GM21737 (cell line): ENCODE results near the gene ETV6.

Experiments
- ATAC-seq: cut with Tn5 transposase; IDR thresholded peaks from one replicate; pipeline ENCODE4 v1.9.1; 2021; ENCODE audit warnings: mild to moderate bottlenecking, moderate library complexity; ENCODE audit not compliant: unreplicated experiment

The ETV6 gene

DNA sequence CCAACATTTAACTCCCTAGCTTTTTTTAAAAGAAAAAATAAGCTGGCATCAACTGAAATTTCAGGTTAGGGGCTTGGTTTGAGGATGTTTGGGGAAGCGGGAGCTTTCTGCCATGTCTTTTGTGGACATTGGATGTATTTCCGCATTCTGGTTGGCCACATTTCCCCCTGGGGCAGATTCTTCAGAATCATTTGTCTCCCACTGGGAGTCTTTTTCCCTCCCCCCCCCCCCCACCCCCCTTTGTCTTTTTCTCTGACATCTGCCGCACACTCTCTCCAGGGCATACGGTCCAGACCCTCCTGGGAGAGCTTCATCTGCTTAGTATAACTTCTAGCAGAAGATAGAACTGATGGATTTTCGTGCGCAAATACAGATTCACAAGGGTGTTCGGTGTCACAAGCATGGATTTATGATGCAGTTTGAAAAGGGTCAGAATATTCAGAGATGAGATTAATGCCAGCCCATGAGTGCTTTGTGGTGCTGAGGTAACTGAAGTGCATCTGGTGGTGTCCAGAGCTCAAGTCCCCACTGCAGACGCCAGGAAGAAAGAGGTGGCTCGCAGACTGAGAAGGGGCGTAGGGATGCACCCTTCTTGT is 40.2 kb downstream of the ETV6 start:
- no peak for ATAC-seq

DNA sequence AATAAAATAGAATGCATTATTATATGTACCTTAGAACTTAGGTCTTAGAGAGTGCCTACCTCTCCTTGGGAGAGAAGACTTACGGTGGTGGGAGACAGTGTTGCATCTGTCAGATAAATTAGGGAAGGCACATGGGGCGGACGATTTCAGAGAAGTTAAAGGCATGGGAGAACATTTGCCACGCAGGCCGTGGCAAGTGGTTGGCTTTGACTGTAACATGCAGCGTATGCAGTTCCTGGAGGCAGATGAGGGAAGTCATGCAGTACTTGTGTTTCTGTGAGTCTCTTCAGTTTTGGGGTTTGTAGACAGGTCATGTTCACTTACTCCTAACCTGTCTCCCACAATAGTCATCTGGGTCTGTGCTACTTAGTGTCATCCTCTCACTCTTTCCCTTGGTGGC is 43.6 kb downstream of the ETV6 start:
- ATAC-seq: no peak

DNA sequence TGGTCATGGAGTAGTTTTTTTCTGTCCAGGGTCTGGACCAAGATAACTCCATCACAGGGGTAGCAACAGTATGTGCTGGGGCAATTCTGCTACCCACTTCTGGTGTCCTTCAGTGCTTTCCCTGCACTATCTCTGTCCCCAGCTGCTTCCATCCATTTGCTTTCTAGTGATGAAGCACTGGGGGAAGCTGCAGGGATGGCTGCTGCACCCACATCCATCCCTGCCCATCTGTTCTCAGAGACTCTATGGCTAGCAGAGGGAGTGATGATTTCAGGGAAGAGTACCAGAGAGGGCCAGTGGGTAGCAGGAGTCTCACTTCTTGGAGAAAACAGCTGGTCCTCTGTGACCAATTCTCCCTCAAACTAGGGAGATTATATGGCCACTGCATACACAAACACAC is 44.1 kb downstream of the ETV6 start:
- no peak for ATAC-seq

DNA sequence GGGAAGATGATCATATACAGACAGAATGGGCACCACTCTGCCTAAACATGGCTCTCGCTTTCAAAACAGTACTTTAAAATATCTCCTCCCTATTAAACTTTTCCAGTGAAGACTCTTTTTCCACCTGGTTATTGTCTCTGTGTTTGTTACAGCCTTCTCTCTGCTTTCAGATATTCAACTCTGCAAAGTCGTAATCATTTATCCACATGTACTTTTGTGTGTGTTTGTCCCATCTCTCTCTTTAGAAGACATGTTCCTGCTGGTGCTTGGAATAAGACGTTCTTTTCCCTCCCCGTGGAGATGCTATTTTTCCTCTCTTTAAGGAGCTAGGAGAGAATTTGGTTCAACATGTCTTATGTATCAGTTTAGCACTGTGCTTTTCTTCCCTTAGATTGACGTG is 45.1 kb downstream of the ETV6 start:
- ATAC-seq: no peak

DNA sequence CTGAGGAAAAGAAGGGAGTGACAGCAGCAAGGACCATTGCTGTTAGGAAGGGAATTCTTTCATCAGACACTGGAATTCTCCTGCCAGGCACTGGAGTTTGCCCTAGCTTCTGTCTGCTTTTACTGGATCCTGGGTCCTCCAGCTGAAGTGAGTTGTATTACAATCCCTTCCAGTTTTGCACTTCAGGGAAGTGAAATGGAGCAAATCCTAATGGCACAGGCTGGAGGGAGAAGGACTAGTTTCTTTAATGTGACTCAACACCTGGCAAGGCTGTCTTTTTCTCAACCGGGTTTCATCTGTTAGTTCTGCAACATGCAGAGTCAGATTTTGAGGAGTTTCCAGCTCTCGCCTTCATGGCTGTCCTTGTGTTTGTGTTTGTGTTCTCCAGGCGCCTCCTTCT is 45.8 kb downstream of the ETV6 start:
- no peak for ATAC-seq

DNA sequence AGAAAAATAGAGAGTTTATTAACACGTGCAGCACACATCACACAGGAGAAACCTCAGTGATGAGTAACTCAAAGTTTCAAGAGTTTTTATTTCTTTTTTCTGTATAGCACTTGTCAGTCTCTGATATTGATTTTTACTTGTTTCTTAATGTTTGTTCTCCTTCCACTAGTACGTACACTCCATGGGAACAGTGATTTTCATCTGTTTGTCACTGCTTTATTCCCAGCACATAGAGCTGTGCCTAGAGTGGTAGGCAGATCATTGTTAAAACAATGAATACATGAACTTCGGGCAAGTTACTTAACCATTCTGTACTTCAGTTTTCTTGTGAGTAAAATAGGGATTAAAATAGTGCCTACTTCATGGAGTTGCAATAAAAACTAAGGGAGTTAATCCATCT is 46.6 kb downstream of the ETV6 start:
- ATAC-seq: no peak

DNA sequence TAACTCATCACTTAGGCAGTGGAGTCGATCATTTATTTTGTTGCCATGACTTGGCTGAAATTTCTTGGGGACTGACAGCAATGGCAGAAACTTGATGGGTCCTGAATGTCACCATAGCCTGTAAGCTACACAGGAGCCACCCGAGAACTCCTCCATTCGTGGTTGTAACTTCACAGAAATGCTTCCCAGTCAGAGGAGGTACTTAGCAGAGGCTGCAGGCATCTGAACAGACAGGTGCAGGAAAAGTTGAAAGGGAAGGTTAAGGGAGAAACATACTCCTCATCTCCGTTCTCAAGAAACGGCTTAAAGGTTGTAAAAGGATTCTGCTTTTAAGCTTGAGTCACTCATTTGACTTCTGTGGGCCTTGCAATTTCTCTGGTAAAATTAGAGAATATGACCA is 47.7 kb downstream of the ETV6 start:
- ATAC-seq: no peak

DNA sequence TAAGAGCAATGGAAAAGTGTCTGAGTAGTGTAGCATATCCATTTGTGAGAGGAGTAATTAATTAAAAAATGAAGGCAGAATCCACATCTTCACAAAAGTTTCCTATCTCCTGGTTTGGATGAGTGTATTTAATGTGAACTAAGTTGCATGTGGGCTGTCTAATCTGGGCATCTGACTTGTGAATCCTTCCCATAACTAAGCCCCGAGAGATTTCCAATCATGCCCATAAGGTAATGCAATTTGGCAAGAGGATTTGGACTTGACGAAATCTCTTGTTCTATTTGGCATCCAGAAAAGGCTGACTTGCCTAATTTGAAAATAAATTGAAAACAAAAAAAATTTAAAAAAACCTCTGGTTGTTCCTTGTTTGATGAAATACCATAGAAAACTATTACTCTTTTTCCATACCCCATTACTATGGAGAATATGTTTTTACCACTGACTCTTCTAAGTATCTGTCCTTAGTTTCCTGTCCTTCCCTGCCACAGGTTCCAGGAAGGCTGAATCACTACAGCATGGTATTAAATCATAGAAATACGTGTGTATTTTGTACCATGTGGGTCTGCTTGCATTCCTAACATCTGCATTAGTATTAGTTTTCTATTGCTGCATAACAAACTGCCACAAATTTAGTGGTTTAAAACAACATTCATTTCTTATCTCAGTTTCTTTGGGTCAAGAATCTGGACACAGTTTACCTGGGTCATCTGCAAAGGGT is 48.4 kb downstream of the ETV6 start:
- ATAC-seq: no peak

DNA sequence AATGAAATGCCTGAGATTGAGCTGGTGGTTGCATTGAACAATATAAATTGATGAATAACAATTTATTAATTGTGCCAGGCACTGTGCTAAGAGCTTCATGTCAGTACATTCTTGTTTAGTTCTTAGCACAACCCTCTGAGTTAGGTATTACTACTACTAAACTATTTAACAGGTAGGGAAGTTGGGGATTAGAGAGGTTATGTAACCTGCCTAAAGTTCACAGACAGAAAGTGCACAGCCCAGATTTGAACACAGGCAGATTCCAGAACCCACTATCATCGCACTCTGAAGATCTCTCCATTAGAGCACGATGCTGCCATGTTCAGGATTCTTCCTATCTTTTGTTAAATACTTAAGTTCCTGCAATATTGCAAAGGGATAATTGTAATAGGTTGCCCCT is 49.3 kb downstream of the ETV6 start:
- ATAC-seq: no peak

DNA sequence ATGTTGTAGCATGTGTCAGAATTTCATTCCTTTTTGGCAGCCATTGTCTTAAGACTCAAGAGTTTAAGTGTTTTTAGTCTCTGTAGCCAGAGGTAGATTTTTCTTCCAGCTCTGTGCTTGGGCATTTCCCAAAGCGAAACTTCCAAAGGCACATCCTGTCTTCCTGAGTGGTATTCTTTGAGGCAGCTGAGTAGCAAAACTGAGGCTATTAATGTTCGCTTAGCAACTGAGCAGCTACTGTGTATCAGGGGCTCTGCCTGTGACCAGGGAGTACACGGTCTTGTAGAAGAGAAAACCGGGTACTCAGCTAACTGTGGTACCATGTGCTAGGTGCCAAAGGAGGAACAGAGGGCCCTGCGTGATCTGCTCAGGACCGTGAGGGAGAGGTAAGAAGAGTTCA is 52.0 kb downstream of the ETV6 start:
- no peak for ATAC-seq

DNA sequence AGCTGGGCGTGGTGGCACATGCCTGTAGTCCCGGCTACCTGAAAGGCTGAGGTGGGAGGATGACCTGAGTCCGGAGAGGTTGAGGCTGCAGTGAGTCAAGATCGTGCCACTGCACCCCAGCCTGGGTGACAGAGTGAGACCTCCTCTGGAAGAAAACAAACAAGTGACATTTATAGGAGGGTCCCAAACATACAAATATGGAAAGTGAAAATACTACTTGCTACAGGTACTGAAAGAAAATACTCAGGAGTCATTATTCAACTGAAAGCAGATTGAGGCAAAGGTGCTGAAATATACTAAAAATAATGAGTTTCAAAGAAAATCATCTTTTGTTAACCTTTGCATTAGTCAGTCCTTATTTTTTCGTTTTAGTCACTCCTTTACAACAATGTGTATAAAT is 53.5 kb downstream of the ETV6 start:
- ATAC-seq: no peak

DNA sequence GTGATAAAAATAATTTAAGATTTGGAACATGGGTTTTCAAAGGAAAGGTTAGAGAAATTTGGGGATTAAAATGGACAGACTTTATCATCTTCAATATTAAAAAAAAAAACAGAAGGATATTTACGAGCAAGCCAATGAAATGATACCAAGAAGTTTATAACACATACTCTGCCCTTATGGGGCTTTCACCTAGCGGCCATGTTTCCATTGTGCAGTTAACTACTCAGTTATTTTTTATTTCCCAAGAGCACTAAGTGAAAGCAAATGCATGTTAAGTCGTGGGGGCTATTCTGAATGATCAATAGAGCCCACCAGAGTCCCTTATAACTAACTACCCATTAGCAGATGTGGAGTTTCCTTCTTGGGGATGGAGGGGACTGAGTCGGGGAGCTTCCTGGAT is 53.9 kb downstream of the ETV6 start:
- ATAC-seq: no peak

DNA sequence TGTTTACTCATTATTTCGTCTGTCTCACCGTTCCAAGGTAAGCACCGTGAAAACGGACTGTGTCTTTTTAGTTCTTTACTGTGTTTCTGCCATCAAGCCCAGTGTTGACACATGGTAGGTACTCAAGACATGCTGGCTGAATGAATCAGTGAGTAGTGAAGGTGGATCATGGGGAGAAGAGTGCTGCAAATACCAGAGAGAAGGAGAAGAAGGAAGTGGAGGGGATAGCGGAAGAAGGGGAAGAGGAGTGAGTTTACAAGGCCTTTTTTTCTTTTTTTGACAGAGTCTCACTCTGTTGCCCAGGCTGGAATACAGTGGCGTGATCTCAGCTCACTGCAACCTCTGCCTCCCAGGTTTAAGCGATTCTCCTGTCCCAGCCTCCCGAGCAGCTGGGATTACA is 54.6 kb downstream of the ETV6 start:
- ATAC-seq: no peak

DNA sequence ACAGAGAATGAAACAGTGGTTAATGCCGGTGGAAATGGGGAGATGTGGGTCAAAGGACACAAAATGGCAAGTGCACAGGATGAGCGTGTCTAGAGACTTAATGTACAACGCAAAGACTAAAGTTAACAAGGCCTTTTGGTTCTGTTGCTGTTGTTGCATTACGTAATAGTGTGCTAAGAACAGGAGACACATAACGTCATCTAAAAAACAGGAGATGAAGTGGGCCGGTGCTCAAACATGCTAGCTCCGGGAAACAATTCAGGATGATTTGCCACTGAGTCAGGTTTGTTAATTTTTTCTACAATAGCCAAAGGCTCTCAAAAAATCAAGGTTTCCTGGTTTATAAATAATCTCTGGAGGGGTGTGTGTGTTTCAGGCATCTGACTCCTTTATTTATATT is 55.5 kb downstream of the ETV6 start:
- no peak for ATAC-seq

DNA sequence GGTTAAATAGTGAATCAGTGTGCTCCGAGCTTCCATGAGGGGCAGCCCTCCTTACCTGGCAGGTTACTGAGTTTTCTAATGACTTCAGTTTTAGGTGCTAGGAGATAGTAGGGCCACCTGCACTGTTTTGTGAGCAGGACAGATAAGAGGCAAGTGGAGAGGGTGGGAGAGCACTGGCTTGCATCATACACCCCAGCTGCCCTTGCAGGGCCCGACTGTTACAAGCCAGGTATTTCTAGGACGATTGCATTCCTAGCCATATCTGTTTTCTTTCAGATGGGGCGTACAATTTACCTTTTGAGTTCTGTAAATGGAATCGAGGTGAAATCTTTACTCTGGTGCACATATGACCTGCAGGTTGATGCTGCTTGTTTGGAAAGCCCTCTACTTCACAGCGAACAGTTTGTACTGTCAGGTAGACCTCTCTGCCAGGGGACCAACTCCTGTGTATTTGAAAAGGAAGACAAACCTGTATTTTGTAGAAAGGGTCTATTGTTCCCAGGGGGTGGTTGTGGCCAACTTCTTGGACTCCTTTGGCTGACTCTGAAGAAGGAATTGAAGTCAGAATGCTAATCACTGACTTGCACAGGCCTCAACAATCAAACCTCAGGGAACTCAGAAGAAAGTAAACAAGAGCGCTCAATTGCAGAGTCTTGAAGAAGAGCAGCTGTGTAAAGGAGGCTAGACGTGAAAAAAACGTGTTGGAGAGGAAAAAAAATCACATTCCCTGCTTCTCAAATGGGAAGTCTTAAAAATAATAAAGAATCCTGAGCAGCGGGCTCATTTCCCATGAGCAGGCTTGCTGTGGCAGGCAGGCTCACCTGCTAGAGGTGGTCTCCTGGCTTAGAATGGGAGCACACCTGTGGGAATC is 57.3 kb downstream of the ETV6 start:
- no peak for ATAC-seq

DNA sequence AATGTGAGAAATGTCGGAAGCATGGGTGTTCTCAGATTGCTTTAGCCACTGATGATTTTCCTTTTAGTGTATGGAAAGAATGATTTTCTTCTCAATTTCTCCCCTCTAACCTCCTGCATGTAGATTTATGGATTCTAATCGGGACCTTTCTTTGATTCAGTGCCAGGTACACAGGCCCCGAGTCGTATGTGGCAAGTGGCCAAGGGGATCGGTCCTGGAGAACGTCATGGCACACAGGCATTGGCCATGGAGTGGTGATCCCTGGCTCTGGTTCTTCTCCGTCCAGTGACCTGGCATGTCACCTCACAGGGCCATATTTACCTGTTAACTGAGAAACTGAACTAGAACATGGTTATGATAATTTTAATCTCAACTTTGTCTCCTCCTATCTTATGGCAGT is 58.1 kb downstream of the ETV6 start:
- ATAC-seq: no peak

DNA sequence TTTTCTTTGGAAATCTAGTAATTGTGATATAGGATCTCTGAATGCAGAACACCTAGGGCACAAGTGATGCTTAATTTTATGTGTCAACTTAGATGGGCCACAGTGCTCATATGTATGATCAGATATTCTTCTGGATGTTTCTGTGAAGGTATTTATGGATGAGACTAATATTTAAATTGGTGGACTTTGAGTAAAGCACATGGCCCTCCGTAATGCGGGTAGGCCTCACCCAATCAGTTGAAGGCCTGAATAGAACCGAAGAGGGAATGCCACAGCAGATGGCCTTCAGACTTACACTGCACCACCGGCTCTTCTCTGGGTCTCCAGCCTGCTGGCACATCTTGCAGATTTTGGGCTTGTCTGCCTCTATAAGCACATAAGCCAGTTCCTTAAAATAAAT is 60.0 kb downstream of the ETV6 start:
- ATAC-seq: no peak

DNA sequence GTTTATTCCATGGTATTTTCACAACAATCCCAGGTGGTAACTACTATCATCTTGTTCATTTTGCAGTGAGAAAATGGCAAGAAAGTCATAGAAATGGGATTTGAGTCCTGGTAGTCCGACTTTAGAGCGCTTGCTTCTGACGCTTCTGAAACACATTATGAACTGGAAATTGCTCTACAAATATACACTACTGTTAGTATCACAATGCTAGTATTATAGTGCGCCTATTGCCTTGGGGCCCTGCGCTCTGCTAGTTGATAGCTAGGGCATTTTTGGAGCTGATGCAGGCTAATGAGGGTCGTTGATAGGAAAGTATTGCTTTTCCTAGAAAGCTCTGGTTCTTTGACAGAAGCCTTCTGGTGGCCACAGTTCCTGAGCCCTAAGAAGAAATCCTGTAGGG is 61.0 kb downstream of the ETV6 start:
- ATAC-seq: no peak

DNA sequence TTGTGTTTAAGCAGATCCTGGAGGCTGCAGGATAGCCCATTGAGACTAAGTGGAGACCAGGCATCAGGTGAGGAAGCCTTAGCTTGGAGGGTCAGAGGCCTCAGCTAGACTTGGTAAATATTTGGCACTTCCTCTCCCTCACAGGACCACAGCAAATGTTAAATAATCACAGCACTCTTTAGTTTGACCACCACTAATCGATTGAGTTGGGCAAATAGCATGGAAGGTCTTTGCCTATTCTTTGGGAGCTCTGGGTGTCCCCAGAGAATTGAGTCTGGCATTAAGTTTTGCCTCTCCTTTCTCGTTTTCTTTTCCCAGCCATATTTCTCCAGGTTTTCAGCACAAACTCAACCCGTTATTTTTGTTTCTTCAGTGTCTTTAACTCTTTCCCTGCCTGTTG is 61.4 kb downstream of the ETV6 start:
- ATAC-seq: no peak

DNA sequence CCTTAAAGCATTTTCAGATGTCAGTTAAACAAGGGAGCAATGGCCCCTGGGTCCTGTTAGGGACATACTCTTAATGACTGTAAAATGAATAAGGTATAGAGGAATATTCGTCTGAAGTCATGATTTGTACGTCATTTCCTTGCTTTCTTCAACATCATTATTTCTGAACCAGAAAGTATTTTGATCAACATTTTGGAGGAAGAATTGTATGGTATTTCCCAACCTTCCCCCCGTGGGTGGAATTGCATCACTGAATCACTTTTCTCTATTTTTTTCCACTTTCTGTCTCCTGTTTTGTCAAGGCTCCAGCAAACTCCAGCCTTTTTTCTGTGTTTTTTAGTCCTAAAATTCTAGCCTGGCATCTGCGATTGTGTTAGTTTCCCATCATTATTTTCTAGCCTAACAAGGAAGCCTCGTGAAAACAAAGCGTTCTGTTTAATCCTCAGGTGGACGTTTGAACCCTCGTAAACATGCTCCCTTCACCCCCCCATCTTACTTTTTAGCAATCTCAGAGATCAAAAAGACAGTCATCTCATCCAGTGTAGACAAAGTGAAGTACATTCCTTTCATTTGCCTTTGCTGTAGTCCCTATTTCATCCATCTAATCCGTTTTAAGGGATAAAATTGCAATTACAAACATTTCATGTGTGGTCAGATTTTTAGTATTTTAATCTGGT is 62.3 kb downstream of the ETV6 start:
- ATAC-seq: no peak

DNA sequence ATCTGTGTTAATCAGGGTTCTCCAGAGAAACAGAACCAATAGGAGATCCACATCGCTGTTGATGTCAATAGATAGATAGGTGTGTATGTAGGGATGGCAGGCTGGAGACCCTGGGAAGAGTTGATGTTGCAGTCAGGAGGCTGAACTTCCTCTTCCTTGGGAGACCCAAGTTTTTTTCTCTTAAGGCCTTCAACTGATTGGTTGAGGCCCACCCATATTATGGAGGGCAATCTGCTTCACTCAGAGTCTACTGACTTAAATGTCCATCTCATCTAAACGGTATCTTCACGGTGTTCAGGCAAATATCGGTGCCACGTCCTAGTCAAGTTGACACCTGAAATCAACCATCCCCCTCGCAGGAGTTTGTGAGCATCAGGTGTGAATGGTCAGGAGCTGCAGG is 63.0 kb downstream of the ETV6 start:
- no peak for ATAC-seq

DNA sequence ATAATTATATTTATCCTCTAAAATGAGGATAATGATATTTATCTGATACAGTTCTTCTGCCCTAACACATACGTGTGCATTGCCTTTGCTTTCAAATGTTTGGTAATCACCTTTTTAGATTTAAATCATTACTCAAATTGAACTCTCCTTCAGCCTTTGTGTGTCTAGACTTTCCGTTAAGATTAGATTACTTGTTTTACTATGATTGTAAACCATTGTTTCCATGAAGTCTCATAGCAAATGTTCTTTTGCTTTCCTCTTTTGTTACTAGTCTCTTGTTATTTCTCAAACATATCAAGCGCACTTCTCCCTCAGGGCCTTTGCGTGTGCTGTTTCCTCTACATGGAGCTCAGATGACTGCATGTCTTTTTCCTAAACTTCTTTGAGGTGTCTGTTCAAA is 63.7 kb downstream of the ETV6 start:
- no peak for ATAC-seq
